Measurements from ENCODE around the gene FLRT2.
A peak's percentile ranks its signal among the peaks of the same experiment; 100 is the strongest.

The FLRT2 gene

DNA sequence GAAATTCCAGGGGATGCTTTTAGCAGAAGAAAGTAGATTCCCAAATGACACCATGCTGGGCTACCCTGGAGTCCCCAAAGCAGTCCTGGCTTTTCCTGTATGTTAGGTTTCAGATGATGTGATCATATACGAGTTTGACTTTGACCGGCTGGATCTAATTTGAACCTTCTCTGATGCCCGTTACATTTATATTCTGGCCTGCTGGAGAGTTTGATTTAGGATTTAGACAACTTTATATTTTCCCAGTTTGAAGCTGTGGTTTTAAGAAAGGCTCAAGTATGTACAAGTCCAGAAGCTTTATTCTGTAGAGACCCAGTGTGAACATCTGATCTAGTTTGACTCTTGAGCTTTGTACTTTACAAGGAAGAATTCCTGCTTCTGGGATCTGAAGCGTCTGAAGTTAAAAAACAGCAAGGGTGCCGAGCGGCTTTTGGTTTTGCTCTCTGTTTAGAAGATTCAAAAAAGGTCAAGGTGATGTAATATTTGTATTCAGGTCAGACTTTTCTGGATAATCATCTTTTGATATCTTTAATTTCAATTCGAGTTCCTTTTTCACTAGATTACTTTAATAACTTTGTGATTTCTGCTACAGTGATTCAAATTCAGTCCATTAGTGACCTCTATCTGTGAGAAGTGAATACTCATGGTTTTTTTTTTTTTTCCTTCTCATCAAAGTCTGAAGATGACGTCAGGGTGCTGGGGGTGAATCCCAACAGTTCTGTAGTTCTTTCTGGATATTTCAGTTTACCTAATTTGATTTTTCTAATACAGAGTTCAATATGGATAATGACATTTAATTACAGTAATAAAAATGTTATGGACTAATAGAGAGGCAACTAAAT is 6.3 kb downstream of the FLRT2 start:
- TF ChIP-seq, protein P1, sequence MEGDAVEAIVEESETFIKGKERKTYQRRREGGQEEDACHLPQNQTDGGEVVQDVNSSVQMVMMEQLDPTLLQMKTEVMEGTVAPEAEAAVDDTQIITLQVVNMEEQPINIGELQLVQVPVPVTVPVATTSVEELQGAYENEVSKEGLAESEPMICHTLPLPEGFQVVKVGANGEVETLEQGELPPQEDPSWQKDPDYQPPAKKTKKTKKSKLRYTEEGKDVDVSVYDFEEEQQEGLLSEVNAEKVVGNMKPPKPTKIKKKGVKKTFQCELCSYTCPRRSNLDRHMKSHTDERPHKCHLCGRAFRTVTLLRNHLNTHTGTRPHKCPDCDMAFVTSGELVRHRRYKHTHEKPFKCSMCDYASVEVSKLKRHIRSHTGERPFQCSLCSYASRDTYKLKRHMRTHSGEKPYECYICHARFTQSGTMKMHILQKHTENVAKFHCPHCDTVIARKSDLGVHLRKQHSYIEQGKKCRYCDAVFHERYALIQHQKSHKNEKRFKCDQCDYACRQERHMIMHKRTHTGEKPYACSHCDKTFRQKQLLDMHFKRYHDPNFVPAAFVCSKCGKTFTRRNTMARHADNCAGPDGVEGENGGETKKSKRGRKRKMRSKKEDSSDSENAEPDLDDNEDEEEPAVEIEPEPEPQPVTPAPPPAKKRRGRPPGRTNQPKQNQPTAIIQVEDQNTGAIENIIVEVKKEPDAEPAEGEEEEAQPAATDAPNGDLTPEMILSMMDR (IDR thresholded peaks at IDR 0.05) = peak; percentile 64

DNA sequence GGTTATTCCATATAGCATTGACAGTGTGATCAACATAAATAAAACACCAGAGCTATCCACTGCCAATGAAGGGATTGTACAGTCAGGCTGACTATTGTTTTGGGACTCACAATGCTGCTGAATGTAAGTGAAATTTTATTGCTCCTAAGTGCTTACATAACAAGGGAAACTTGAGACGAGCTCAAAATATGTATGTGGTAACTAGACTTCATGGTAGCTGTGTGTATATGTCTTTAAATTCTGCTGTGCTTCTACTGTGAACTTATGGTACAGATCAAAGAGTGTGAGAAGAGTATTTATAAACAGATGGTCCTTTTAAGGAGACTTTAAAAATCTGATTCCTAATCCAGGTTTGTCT is 6.9 kb downstream of the FLRT2 start:
- TF ChIP-seq, protein P1 (IDR thresholded peaks at IDR 0.05) = no peak

DNA sequence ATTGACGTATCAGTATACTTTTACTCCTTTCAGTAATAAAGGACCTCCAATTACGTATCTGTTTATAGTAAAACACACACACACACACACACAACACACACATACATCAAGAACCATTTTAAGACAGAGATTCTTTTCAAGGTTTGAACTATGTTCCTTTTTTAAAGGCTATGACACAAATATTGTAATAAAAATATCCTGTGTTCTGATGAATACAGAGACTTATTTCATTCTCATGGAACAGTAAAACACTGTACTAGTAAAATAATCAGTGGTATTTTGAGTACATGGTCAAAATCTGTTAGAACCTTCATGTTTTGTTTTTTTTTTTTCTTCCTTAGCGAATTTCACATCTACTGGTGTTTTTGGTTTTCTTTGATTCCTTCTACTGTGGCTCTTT is 7.6 kb downstream of the FLRT2 start:
- TF ChIP-seq, protein P1 (IDR thresholded peaks at IDR 0.05) = no peak

DNA sequence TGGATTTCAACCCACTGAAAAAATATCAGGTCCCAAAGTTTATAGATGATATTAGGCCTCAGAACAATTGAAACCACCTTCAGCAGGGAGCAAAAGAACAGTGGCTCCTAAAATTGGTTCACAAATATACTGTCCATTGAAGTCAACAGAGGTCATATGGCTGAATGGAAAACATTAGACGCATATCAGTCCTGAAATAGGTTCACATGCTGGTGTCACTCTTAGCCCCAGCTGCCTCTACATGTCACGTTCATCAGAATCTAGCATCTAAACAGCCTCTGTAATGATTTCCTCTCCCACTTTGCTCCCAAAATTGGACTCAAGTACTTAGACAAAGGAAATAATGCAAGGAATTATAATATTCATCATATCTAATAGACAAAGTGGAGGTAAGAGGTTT is 8.7 kb downstream of the FLRT2 start:
- TF ChIP-seq, protein P1 (IDR thresholded peaks at IDR 0.05) = no peak

DNA sequence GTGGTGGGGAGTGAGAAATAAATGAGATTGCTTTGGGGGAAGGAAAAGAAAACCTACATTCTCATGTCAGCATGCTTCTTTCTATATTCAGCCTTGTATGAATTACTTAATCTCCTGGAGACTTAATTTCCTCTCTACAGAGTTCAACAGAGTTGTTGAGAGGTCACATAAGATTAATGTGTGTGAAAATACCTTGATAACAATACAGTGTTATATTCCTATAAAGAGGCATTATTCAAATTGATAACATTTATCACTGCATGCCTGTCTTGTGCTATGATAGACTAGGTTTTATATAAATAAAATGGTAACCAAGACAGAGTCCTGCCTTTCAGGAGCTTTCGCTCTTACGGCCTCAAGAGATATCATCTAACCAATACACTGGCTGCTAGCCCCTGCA is 9.6 kb downstream of the FLRT2 start:
- TF ChIP-seq, protein P1 (IDR thresholded peaks at IDR 0.05) = no peak

DNA sequence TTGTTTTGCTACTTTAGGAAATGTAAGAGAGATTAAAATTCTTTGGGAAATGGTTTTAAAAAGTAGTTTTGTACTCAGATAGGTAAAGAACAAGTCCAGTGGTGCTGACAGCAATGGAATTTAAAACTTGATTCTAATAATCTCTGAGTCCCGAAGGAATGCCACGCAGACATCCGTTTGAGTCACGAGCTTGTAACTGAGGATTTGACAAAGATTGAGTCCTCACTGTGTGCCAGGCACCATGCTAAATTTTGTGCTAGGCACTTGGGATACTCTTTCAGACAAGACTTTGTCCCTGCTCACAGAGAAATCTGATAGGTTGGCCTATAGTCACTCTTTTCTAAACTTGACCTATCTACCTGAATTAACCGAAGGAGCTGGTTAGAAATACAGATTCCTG is 12.7 kb downstream of the FLRT2 start:
- TF ChIP-seq, protein P1 (IDR thresholded peaks at IDR 0.05) = no peak

DNA sequence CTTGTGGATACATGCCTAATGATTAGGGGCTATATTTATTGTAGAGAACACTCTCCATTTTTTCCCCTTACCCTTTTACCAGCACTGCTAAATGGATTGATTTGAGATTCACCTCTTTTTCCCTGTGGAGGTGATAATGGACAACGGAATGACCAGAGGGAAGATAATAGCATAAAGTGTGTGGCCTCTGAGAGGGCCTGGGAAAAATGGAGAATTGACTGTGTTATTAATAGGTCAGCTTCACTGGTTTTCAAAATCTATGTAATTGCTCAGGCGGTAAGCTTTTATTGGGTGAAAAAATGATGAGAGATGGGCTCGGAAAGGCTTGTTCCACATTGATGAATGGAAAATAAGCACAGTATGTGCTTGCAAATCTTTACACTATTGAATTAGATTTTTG is 15.8 kb downstream of the FLRT2 start:
- TF ChIP-seq, protein P1 (IDR thresholded peaks at IDR 0.05) = no peak

DNA sequence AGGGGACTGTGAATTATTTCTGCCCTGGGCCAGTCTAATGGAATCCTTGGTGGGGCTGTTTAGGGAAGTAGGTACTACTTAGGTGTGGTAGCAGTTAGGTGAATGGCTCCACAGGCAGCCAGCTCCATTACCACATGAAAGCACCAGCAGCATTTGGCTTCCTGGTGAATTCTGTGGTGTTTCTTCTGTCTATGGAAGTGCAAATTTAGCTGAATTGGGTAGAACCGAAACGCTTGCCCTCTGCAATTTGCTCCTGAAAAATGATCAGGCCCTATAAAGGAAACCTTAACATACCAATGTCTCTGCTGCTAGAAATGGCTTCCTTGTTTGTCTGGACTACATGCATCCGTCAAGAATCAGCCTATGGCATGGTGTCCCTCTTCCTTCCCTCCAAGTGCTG is 16.4 kb downstream of the FLRT2 start:
- TF ChIP-seq, protein P1 (IDR thresholded peaks at IDR 0.05) = no peak

Measured in LNCAP (cell line).